GM19467 (cell line): Measurements from ENCODE around the gene NRGN.
"Not testable (repeated sequence)": the region's sequence is repeated elsewhere in the genome, so short reads cannot be mapped to it uniquely, and the experiment has no call there.

Experiments
- ATAC-seq: cut with Tn5 transposase; IDR thresholded peaks from one replicate; pipeline ENCODE4 v1.9.1; 2021; ENCODE audit warnings: mild to moderate bottlenecking, moderate library complexity; ENCODE audit not compliant: unreplicated experiment

NRGN gene

DNA sequence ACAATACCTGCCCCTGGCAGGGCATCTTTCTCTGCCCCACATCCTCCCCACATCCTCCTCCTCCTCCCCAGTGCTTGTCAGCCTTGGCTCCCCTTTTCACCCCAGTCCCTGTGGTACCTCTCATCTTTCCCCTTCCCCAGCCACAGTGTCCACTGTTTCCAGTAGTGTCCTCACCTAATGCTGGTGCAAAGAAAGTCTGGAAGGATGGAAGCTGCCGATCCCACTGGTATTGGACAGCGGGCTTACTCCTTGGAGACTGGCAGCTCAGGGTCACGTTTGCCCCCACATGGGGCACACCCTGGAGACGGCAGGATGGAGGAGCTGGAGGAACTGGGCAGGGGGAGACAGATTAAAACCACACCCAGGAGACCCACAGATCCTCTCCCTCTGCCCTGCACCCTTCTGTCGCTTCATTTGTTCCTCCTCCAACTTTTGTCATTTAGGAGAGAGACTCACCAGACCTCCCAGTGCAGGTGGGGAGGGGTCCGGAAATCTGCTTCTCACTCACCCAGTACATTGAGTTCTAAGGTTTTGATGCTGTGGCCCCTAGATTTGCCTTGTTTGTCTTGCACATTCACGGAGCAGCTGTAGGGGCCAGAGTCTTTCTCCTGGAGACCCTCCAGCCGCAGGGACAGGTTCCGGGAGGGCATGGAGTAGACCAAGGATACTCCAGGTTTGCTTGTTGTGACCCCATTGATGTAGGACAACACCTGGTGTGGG, 16.5 kb downstream of the NRGN start:
- no peak for ATAC-seq

DNA sequence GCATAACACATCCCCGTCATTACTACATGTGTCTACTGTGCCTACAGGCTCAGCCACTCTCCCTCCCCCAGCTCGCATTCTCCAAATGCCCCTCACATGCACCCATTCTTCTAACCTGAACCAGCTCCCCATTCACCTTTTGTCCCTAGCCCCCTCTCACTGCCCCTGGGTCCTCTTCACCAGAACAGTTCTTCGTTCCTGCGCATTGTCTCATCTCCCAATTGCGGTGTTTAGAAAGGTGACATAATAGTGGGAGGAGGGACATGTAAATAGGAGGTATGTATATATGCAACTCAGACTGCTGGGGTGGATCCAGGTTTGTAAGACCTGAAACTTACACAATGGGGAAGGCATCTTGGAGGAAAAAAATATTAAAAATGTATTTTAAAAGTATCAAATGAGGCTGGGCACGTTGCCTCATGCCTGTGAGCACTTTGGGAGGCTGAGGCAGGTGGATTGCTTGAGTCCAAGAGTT, 17.0 kb downstream of the NRGN start:
- ATAC-seq = no peak

DNA sequence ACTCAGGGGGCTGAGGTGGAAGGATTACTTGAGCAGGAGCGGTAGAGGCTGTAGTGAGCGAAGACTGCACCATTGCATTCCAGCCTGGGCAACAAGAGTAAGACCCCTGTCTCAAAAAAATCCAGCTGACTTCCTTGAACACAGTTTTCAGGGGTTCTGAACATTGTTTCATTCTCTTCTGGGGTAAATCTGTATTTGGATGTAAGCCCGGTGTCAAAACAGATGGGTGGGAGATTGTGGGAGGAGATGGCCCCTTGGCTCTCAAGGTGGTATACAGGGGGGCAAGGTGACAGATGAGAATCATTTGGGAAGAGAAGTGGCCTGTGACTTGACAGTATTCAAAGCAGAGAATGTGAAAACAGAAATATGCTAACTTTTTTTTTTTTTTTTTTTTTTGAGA, 17.6 kb downstream of the NRGN start:
- ATAC-seq = no peak

DNA sequence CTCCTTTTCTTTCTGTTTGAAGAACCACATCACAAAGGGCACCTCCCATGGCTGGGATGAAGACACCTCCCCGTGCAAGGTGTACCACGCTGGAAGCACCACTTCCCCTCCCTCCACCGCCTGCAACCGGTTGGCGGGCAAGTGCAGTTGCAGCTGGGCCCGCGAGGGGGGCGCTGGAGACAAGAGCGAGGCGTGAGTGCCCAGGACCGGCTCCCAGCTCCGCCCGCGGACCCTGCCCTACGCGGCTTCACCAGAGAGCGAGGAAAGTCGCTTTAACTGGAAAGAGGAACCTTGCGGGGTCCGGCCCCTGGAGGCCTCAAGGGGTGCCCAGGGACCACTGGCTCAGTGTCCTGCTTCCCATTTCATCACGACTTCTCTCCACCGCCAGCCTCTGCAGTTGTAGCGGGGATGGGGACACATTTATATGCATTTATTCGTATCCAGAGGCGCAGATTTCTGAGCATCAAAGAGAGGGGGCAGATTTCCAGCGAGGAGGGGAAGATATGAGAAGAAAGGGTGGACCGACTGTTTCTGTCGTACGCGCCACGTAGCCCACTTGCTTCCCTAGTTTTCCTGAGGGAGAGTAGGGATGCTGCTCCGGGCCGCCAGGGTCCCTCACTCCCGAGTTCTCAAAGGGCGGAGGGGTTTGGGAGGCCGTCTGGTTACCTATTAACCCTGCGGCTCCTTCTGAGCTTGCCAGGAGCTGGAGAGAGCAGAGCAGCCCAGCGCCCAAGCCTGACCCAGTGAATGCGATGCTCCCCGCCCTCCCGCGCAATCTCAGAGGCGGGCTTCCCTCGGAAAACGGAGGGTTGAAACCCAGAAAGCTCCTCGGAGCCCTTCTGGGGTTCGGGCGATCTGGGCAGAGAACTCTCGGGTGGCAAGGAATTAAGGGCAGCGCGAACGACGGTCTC, 18.9 kb downstream of the NRGN start:
- peak; percentile 55 for ATAC-seq

DNA sequence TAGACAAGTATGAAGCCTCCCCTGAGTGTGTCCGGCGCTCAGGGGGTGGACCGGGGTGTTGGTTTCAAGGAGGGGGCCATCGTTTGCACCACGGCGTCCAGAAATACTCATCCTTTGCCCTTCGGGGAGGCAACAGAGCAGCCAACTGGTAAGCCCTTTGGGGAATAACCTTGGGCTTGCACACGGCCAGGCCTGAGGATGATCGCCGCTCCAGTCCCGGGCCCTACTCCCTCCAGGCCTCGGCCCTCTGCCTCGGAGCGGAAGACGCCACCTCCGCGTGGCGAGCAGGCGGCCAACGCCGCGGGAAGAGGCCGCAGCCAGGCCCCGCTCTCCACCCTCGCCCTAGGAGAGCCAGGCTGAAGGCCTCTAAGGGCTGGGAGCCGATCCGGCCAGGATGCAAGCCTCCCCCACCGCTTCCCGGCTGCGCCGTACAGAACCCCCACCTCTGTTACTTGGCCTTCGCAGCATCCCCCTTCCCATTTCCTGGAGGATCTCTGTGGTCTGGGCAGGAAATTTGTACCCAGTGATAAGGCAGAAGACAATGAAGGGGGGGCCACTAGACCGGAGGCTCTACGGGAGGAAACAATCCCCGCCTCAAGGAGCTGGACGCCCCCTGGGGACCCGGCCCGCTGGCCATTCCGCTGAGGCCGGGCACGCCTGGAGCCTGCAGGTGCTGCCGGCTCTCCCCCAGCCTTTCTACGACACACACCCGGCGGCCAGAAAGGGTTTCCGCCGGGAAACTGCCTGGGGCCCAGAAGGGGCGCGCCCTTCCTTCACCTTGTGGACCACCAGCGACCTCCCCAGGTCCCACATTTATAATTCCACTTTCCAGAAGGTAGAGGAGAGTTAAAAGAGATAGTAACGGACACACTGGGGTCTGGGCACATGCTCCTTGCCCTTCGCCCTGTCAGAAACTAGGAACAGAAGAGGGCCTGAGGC, 19.8 kb downstream of the NRGN start:
- ATAC-seq = no peak

DNA sequence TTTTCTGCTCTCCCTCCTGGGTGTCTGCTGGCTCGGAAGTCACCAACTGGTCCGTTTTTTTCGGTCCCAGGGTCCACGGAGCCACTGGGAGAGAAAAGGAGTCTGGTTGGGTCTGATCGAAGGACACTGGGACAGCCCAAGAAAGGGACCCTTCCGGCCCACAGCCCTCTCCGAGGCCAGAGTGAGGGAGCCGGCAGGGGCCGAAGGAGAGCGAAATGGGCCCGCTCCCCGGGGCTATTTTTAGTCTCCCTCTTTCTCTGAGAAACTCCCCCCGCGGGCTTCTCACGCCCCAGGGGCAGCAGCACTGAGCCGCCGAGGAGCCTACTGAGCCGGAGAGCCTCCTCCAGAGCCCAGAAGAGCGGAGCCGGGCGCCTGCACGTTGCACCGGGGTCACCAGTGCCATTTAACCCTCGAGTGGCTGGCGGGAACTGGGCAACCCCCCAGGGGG, 20.5 kb downstream of the NRGN start:
- ATAC-seq = no peak

DNA sequence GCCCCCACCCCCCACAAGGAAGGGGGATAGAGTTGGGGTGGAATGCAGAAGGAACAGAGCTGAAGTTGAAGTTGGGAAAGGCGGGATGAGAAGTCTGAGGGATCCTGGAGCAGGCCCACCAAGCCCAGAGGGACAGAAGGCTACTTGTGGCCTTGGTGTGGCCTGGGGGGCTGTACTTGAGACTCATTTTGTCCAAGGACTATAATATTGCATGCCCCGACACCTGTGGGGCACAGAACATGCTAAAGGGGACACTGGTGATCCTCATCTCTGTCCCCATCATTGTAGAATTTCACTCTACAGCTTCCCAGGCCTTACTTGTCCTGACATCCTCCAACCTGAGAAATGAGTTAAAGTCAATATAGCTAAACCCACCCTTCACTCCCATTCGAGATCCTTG, 21.1 kb downstream of the NRGN start:
- no peak for ATAC-seq

DNA sequence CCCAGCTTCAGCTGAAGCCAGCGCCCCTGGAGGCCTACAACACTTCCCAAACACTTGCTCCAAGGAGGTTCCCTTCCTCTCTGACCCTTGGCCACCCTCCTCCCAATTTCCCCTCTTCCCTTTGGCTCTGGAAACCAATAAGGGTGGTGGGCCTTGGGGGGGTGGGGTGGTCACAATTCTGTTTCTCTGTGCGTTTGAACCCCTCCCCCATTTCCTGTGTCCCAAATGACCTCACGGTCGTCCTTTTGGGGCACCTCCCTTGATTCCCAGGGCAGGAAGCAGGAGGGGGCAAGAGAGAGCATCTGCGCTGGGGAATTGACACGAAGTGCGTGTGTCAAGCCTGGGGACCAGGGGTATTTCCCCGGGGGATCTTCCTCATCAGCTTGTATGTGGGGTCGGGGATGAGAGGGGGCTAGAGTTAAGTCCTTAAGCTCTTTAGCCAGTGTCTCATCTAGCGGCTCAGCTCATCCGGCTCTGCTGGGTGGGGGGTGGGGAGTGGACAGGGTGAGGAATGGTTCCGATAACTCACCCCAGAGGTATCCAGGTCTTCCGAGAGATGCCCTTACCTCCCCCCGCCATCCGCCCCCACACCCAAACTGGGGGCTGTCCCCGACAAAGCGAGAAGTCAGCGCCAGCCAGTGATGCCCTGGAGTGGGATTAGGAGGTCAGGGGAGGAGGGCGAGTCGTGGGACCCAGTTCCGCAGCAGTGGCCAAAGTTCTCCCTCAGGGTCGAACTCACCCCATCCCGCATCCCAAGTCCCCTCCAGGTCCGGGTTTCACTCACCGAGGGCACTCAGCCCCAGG, 21.8 kb downstream of the NRGN start:
- ATAC-seq = no peak

DNA sequence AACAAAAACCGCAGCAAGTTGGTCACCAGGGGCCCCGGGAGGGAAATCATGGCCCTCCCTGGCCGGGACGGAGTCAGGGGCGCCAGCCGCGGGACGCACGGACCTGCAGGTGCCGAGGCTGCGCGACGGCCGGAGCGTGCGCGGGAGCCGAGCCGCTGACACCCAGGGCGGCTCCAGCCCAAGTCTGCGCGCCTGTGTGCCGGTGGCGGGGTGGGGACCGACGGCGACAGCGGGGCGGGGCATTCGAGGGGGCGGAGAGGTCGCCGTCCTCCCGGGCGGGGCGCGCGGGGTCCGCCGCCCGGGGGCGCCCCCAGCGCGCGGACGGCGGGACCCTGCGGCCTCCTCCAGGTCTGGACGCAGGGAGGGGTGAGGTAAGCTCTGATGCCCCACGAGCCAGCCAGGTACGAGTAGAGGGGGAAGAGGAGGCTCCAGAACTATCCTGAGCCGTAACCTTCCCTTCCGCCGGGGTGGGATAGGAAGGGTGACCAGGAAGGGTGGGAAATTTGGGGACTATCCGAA, 22.4 kb downstream of the NRGN start, which contains the start of gene ESAM:
Gene ESAM, minus strand, starts transcription at position 186 of the 519 bp plus-strand sequence. Its CDS starts 136 bp downstream, at position 50.
- peak; percentile 52 for ATAC-seq

DNA sequence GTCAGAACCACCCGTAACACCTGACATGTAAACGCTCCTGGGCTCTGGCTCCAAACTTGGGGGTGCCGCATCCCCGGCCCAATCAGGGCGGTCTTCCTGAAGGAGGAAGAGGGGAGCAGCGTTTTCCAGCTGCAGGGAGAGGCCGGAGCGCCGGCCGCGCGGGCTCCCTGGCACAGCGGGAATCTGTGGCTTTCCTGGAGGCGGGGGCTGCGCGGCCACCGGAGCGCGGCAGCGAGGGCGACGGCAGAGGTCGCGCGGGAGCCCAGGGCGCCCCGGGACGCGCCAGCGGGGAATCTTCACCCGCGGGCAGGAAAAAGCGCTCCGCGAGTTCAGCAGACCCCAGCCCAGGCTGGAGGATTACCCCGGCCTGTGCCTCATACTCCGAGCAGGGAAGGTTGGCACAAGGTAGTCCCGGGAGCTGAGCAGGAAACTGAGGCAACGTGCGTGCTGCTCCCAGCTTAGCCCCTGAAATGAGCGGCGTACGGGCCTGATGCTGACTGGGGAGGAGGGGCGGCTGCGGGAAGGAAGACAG, 22.9 kb downstream of the NRGN start:
- ATAC-seq = peak; percentile 6

DNA sequence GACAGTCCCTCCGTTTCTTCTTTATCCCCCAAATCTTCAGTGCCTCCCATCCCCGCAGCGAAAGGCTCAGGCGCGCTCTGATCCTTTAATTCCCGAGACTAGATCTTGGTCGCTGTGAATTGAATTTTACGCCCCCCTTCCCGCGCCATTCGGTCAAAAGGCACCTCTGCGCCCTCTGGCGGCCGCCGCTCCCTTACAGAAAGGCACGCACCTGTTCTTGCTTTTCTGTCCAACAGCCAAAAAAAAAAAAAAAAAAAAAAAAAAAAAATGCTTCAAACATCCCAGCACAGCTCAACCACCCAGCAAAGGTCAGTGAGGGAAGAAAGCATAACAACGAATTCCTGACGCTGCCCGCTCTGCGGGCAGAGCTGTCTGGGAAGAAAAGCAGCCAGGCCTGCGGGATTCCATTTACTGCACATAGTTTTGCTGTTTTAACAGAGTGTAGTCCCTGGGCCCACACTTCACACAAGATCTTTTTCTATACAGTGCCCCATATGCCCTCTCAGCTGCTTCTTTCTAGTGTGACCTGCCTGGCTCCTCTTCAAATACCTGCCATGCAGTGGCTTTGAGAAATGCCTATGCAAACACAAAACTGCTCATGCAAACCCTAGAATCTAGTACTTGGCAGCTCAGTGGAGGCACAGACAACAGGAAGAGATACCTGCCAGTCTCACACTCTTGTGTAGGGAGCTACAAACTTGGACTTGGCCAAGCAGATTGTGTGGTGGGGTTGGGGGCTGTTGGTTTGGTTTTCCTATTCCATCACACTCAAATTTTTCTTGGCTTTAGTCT, 23.6 kb downstream of the NRGN start:
- no peak for ATAC-seq

DNA sequence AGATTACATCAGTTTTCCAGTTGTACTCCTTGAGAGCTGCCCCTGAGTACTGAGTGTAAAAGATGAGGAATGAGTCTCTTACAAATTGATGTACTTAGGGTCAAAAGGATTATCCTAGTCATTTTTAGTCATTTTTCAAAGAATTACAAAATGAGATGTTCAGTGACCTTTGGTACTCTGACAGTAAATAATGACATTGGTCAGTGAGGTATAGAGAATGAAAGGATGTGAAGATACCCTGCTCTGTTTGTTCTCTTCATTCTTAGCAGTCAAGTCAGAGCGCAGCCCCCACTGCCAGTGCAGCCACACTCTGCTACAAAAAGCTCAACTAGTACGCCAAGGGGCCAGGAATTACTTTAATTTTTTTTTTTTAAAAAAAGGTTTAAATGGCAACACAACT, 26.4 kb downstream of the NRGN start:
- no peak for ATAC-seq

DNA sequence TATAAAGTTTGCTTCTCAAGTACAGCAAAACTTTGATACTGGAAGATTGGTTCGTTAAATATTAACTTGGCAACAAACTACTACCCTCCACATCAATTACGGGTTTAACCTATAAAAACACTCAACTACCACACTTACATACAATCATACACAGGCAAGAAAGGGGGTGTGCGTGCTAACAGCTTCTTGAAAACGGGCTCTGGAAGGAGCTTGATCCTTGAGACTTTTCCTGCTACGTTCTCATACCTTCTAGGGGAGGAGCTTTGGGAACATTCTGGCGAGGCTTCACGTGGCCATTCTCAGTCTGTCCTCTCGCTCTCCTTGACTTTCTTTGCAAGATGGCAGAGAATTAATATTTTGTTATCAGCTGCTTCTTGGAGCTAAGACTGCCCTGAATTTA, 29.2 kb downstream of the NRGN start:
- no peak for ATAC-seq

DNA sequence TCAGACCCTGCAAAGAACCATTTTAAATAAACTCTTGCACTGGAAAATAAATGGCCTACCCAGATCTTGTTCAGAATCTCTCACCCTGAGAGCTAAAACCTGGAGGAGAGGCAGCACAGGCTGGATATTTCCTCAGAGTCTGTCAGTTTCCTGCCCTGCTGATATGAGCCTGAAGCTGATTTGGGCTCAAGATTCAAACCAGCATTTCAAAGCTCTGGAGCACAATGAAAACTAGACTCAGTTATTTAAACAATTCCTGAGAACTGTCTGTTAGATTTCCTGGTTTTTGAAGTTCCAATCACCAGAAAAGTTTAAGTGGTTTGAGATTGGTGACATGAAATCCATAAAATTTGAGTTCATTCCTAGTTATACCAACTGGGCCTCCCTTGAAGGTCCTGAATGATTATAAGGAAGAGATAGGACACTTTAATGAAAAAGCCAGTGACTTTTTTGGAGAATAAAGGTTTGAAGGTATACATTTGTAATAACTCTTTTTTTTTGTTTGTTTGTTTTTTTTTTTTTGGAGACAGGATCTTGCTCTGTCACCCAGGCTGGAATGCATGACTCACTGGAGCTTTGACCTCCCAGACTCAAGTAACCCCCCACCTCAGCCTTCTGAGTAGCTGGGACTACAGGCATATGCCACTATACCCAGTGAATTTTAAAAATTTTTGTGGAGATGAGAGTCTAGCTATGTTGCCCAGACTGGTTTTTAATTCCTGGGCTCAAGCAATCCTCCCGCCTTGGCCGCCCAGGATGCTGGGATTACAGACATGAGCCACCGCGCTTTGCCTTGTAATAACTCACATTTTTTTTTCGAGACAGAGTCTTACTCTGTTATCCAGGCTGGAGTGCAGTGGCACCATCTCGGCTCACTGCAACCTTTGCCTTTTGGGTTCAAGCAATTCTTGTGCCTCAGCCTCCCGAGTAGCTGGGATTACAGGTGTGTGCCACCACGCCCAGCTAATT, 30.3 kb downstream of the NRGN start:
- ATAC-seq = no peak

DNA sequence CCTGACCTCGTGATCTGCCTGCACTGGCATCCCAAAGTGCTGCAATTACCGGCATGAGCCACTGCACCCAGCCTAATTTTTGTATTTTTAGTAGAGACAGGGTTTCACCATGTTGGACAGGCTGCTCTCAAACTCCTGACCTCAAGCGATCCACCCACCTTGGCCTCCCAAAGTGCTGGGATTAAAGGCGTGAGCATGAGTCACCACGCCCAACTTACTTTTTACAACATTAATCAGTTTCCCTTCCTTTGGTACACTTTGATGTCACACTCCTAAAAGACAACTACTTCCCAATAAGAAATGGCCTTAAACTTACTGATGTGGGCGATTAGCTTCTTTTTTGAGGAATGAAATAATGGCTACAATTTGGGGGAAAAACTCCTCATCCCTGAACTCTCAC, 31.2 kb downstream of the NRGN start:
- ATAC-seq = not testable (repeated sequence)

DNA sequence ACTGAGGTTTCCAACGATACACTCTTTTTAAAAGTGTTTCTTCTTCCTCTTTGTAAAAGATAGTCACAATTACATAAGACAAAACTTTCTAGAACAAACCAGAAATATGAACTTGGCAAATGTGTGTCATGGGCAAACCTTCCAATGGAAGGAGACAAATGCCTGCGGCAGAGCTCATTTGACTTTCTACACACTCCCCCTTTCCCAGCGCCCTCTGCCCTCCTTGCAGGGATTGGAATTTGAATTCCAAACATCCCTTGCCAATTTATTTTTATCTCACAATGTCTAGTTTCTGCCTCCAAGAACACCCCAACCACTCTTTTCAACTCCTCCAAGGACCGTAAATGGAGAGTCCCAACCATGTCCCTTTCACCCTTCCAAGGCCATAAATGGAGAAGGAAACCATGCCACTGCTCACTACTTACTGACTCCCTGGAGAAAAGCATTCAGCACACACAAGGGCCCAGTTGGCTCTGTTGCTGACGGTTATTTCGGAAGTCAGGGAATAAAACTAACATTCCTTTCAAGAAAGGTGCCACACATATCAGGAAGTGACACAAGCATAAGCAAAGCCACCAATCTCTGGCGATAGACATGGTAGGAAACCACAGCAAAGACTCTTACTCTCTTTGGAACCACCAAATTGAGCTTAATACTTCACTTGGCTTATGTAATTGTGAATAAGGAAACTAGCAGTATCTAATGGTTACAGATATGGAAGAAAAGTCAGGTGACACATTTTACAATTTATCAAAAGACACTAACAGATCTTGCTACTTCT, 37.3 kb downstream of the NRGN start:
- no peak for ATAC-seq

DNA sequence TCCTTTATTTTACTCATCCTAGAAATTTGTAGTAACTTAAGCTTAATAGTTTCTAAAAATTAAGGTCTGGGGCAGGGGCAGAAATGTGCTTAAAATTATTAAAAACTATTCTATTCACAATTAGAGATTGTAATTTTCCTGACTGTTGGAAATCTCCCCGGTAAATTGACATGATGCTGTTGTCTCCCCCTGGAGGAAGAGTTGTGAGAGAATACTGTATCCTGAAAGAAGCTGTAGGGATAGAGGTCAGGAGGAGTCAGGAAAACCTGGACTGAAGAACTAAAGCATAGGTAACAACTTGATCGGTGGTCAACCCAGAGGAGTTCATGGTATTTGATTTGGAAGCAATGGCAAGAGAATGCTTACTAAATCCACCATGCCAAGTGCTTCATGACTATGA, 38.5 kb downstream of the NRGN start:
- ATAC-seq = no peak
